H9 (cell line): Measurements from ENCODE around the gene TBC1D17. TPM values are rescaled to one million over a fixed set of nuclear protein-coding genes. Genes with fewer than 3 reads are reported as not detected.

Experiments
- DNase-seq: peaks from one replicate; pipeline ENCODE4 v3.0.0-alpha.2; 2017
- H2AFZ ChIP-seq: one replicate; pipeline ENCODE4 v1.6.1; 2013; ENCODE audit warnings: mild to moderate bottlenecking, low read length, control low read depth, moderate library complexity
- H2AK5ac ChIP-seq: 2 replicates; pipeline ENCODE4 v1.6.1; 2013; ENCODE audit warnings: low read length, control low read depth, mixed read lengths; ENCODE audit not compliant: insufficient read length
- H2BK120ac ChIP-seq: one replicate; pipeline ENCODE4 v1.6.1; 2013; ENCODE audit warnings: low read depth, mild to moderate bottlenecking, low read length, control low read depth, inconsistent platforms; ENCODE audit not compliant: poor library complexity, severe bottlenecking
- H2BK12ac ChIP-seq: 2 replicates; pipeline ENCODE4 v1.6.1; 2013; ENCODE audit warnings: low read length, control low read depth, mixed read lengths, low read depth; ENCODE audit not compliant: insufficient read length
- H2BK15ac ChIP-seq: 2 replicates; pipeline ENCODE4 v1.6.1; 2013; ENCODE audit warnings: low read depth, low read length, control low read depth
- H2BK20ac ChIP-seq: one replicate; pipeline ENCODE4 v1.6.1; 2013; ENCODE audit warnings: low read depth, mild to moderate bottlenecking, low read length, control low read depth, inconsistent platforms; ENCODE audit not compliant: poor library complexity, severe bottlenecking
- H2BK5ac ChIP-seq: 2 replicates; pipeline ENCODE4 v1.6.1; 2013; ENCODE audit warnings: low read length, control low read depth, mixed read lengths; ENCODE audit not compliant: insufficient read length
- H3K14ac ChIP-seq: 2 replicates; pipeline ENCODE4 v1.6.1; 2013; ENCODE audit warnings: low read length, control low read depth; ENCODE audit not compliant: insufficient read depth
- H3K18ac ChIP-seq: 2 replicates; pipeline ENCODE4 v1.6.1; 2013; ENCODE audit warnings: low read depth, mild to moderate bottlenecking, mixed read lengths, low read length, control low read depth; ENCODE audit not compliant: insufficient read length
- H3K23ac ChIP-seq: 2 replicates; pipeline ENCODE4 v1.6.1; 2013; ENCODE audit warnings: low read length, control low read depth, mixed read lengths, low read depth; ENCODE audit not compliant: insufficient read length
- H3K23me2 ChIP-seq: 2 replicates; pipeline ENCODE4 v1.6.1; 2013; ENCODE audit warnings: low read depth, mild to moderate bottlenecking, mixed read lengths, low read length, control low read depth; ENCODE audit not compliant: insufficient read length, poor library complexity, severe bottlenecking
- H3K27ac ChIP-seq: 2 replicates; pipeline ENCODE4 v1.5.1; 2013; ENCODE audit warnings: low read length, control low read depth, mixed read lengths, low read depth; ENCODE audit not compliant: insufficient read length
- H3K27me3 ChIP-seq: 2 replicates; pipeline ENCODE4 v1.6.1; 2013; ENCODE audit warnings: low read length, control low read depth, inconsistent platforms; ENCODE audit not compliant: insufficient read depth
- H3K4ac ChIP-seq: 2 replicates; pipeline ENCODE4 v1.6.1; 2013; ENCODE audit warnings: low read depth, mild to moderate bottlenecking, control low read depth, inconsistent platforms, low read length, moderate library complexity
- H3K4me1 ChIP-seq: 2 replicates; pipeline ENCODE4 v1.6.1; 2013; ENCODE audit warnings: low read length, control low read depth, inconsistent platforms; ENCODE audit not compliant: insufficient read depth
- H3K4me2 ChIP-seq: 2 replicates; pipeline ENCODE4 v1.6.1; 2013; ENCODE audit warnings: low read length, control low read depth, mixed read lengths; ENCODE audit not compliant: insufficient read length, insufficient read depth
- H3K56ac ChIP-seq: 2 replicates; pipeline ENCODE4 v1.6.1; 2013; ENCODE audit warnings: low read depth, mild to moderate bottlenecking, mixed read lengths, low read length, control low read depth; ENCODE audit not compliant: insufficient read length
- H3K79me1 ChIP-seq: 2 replicates; pipeline ENCODE4 v1.6.1; 2013; ENCODE audit warnings: low read depth, mild to moderate bottlenecking, moderate library complexity, low read length, control low read depth, inconsistent platforms; ENCODE audit not compliant: insufficient read depth, poor library complexity, severe bottlenecking
- H3K79me2 ChIP-seq: 2 replicates; pipeline ENCODE4 v1.6.1; 2013; ENCODE audit warnings: low read length, control low read depth, inconsistent platforms; ENCODE audit not compliant: insufficient read depth
- H3K9ac ChIP-seq: 2 replicates; pipeline ENCODE4 v1.6.1; 2013; ENCODE audit warnings: low read length, control low read depth, mixed read lengths; ENCODE audit not compliant: insufficient read length; ENCODE audit errors: extremely low read depth
- H3K9me3 ChIP-seq: one replicate; pipeline ENCODE4 v1.6.1; 2013; ENCODE audit warnings: low read depth, low read length, inconsistent platforms; ENCODE audit not compliant: control insufficient read depth
- H3T11ph ChIP-seq: one replicate; pipeline ENCODE4 v1.6.1; 2013; ENCODE audit warnings: mild to moderate bottlenecking, low read length, control low read depth, inconsistent platforms
- H4K20me1 ChIP-seq: one replicate; pipeline ENCODE4 v1.6.1; 2013; ENCODE audit not compliant: control insufficient read depth, insufficient read length, insufficient read depth
- H4K5ac ChIP-seq: 2 replicates; pipeline ENCODE4 v1.6.1; 2013; ENCODE audit warnings: low read depth, mild to moderate bottlenecking, mixed read lengths, low read length, control low read depth; ENCODE audit not compliant: insufficient read length
- H4K8ac ChIP-seq: replicated peaks from 2 replicates; pipeline ENCODE4 v1.6.1; 2013; ENCODE audit warnings: low read length, control low read depth, mixed read lengths, low read depth; ENCODE audit not compliant: insufficient read length
- H4K91ac ChIP-seq: 2 replicates; pipeline ENCODE4 v1.6.1; 2013; ENCODE audit warnings: low read depth, mild to moderate bottlenecking, moderate library complexity, mixed read lengths, low read length, control low read depth; ENCODE audit not compliant: insufficient read length
- H3K27ac Mint-ChIP-seq, 3 experiments: 2 replicates in 2 of 3; 3 replicates in 1 of 3; pipeline ENCODE4 v1.8.0; 2020 to 2021; ENCODE audit warnings: mixed read lengths in 3 of 3, mild to moderate bottlenecking in 1 of 3, moderate library complexity in 1 of 3
- H3K27me3 Mint-ChIP-seq: 2 replicates; pipeline ENCODE4 v1.8.0; 2021; ENCODE audit warnings: low read depth, mild to moderate bottlenecking, moderate library complexity, mixed read lengths
- H3K36me3 Mint-ChIP-seq, 3 experiments: 2 replicates in 2 of 3; 3 replicates in 1 of 3; pipeline ENCODE4 v1.8.0; 2020 to 2021; ENCODE audit warnings: low read depth in 3 of 3, mixed read lengths in 3 of 3; ENCODE audit not compliant: insufficient read depth in 1 of 3
- H3K4me1 Mint-ChIP-seq, 2 experiments: 2 replicates each; pipeline ENCODE4 v1.8.0; 2020; ENCODE audit warnings: mixed read lengths in 2 of 2
- H3K4me3 Mint-ChIP-seq, 2 experiments: 2 replicates in 1 of 2; 3 replicates in 1 of 2; pipeline ENCODE4 v1.8.0; 2020 to 2021; ENCODE audit warnings: mild to moderate bottlenecking in 2 of 2, mixed read lengths in 2 of 2, moderate library complexity in 1 of 2
- H3K9me3 Mint-ChIP-seq, 2 experiments: 2 replicates in 1 of 2; 3 replicates in 1 of 2; pipeline ENCODE4 v1.8.0; 2020; ENCODE audit warnings: mild to moderate bottlenecking in 2 of 2, mixed read lengths in 2 of 2, moderate library complexity in 1 of 2
- CTCF ChIP-seq: fragments of 200-600 bp; sonication (generic); conservative IDR thresholded peaks from 3 replicates; pipeline ENCODE4 v1.8.0; 2021; ENCODE audit warnings: antibody characterized with exemption, mild to moderate bottlenecking
- WGBS: extraction: QIAGEN DNeasy Blood & Tissue Kit; methylation state at CpG from one replicate; pipeline ENCODE4 v1.1.7; 2013; ENCODE audit warnings: missing lambda C conversion rate, low lambda C conversion rate, mixed read lengths; ENCODE audit not compliant: insufficient read length; ENCODE audit errors: extremely low coverage; 5-methylcytosine and 5-hydroxymethylcytosine counted together
- total RNA-seq: library from RNA; stranded (reverse); gene quantifications from 2 replicates; pipeline ENCODE4 v1.2.1, GENCODE V29; 2021

The TBC1D17 gene
- total RNA-seq, 1 experiment from 2014 or later: 33.6 TPM

GRCh38 chr19:49892716-49893115 lies 15.2 kb downstream of the TBC1D17 start:
- H3K56ac ChIP-seq: no peak overlapping the region
- no peak overlapping the region for H2BK120ac ChIP-seq
- H3K27ac ChIP-seq: no peak overlapping the region
- Mint-ChIP-seq H3K9me3 (peaks cover 0 to 11% of the 10 kb centered on the region in 2 experiments; a peak in 1 of 5 replicates), H3K27me3 (peaks cover 59% of the 10 kb centered on the region), H3K4me3 (no peak overlapping the region), H3K4me1 (peaks cover 10 to 32% of the 10 kb centered on the region in 2 experiments), H3K27ac (peak overlapping the region in 1 of 3 experiments; percentile 30; a peak in 1 of 7 replicates), H3K36me3 (peaks cover 10 to 14% (median 10%) of the 10 kb centered on the region in 3 experiments)
- H3K23me2 ChIP-seq: peaks cover 3% of the 10 kb centered on the region
- H4K20me1 ChIP-seq: peaks cover 5% of the 10 kb centered on the region
- no peak overlapping the region for H2BK12ac ChIP-seq
- H3T11ph ChIP-seq: no peak overlapping the region
- no peak overlapping the region for H2AK5ac ChIP-seq
- no peak overlapping the region for H2BK20ac ChIP-seq
- no peak overlapping the region for H2AFZ ChIP-seq
- H3K4ac ChIP-seq: no peak overlapping the region
- H3K4me2 ChIP-seq: no peak overlapping the region
- H3K4me1 ChIP-seq: no peaks in the 10 kb centered on the region
- H3K9ac ChIP-seq: no peak overlapping the region
- H4K91ac ChIP-seq: no peak overlapping the region
- no peaks in the 10 kb centered on the region; the same call in 1 of the 2 replicates for H3K27me3 ChIP-seq
- no peak overlapping the region for H3K23ac ChIP-seq
- H3K79me1 ChIP-seq: no peaks in the 10 kb centered on the region
- H2BK15ac ChIP-seq: no peak overlapping the region
- no peaks in the 10 kb centered on the region for H3K79me2 ChIP-seq
- no peak for TF ChIP-seq CTCF
- no peak overlapping the region for H3K14ac ChIP-seq
- H3K9me3 ChIP-seq: no peaks in the 10 kb centered on the region
- WGBS: no CpG with 5 or more reads among the region's 1 CpG
- no peak overlapping the region for H3K18ac ChIP-seq
- no peak overlapping the region for H2BK5ac ChIP-seq
- DNase-seq: no peak
- H4K8ac ChIP-seq: no peak overlapping the region
- H4K5ac ChIP-seq: no peak overlapping the region
